ENCODE measurements around the gene HMOX2.

The HMOX2 gene, protein sequence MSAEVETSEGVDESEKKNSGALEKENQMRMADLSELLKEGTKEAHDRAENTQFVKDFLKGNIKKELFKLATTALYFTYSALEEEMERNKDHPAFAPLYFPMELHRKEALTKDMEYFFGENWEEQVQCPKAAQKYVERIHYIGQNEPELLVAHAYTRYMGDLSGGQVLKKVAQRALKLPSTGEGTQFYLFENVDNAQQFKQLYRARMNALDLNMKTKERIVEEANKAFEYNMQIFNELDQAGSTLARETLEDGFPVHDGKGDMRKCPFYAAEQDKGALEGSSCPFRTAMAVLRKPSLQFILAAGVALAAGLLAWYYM

DNA sequence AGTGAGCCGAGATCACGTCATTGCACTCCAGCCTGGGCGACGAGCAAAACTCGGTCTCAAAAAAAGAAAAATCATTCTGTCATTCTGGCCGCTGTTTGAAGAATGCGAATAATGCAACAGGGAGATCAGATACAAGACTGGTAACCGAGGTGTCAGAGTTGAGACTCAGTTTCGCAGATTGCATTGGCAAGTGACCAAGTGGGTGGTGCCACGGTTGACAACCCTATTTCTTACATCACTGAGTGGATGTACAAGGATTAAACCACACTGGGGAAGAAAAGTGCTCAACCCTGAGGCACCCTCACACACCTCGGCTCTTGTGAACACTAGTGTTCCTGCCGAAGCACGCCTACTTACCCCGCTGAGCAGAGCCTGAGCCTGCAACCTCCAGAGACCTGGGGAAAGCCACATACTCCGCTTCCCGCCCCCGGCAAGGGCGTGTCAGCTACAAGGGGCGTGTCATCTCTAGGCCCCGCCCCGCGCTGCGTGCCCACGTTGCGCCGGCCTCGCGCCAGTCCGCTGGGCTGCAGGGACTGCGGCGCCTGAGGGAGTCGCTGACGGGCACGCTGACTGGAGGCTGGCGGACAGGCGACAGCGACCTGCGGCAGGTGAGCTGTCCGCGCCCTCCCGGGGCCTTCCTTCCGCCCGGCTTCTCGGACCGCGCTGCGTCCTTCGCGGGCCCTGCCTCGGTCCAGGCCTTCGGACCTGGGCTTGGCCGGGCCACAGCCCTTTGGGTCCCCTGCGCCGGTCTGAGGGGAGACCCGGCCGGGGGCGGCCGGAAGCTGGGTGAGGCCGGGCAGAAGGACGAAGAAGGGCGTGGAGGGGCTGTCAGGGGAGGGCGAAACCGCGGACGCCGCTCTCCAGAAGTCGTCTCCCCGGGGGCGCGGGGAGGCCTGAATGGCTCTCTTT lies at the start of gene HMOX2:
TSS of gene HMOX2 (plus strand) at position 519 of the 909 bp plus-strand sequence. CDS start 29,127 bp downstream, outside the sequence.
- DNase-seq, result peak; percentile 33

DNA sequence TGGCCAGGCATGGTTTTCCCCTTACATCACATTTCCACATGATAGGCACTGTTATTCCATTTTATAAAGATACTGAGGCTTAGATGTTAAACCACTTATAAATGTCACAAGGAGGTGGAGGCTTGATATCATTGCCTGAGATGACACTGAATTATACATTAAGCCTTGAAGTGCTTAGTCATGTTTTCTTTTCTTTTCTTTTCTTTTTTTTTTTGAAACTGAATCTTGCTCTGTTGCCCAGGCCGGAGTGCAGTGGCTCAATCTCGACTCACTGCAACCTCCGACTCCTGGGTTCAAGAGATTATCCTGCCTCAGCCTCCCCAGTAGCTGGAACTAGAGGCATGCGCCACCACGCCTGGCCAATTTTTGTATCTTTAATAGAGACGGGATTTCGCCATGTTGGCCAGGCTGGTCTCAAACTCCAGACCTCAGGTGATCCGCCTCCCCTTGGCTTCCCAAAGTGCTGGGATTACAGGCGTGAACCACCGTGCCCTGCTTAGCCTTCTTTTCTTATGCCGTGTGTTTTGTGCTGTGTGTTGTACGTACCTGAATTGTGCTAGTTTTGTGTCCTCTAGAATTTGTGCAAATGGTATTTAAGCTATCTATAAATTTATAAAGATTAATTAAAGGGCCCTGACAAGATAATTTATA lies 49.4 kb upstream of the HMOX2 start:
- DNase-seq, result no peak

DNA sequence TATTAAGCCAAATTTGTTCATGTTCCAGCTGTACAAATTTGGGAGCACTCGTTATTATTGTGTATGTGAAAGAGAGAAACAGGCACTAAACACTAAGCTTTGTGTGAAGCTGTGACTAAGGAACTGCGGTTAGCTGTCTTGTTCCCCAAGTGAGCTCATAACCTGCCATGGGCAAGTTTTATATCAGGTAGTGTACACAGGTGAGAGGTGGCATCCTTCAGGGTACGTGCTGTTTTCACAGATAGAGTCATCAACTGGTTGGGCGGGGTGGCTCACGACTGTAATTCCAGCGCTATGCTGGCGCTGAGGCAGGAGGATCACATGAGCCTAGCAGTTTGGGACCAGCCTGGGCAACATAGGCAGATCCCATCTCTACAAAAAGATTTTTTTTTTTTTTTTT lies 47.7 kb upstream of the HMOX2 start:
- no peak for DNase-seq

DNA sequence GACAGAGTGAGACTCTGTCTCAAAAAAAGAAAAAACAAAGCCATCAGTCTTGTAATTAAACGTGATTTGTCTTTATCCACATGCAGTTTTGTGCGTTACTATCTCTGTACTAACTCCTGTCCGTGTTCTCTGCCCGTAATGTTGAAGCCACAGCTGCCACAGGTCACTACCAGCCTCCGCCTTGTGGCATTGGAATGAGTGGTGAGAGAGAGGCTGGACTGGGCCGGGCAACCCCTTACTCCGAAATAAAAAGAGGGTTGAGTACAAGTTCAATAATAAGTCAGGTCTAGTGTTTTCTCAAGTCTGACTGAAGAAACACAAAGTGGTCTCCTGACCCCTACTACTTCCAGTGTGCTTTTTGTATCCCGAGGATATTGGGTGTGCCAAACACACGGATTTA lies 45.2 kb upstream of the HMOX2 start:
- no peak for DNase-seq

DNA sequence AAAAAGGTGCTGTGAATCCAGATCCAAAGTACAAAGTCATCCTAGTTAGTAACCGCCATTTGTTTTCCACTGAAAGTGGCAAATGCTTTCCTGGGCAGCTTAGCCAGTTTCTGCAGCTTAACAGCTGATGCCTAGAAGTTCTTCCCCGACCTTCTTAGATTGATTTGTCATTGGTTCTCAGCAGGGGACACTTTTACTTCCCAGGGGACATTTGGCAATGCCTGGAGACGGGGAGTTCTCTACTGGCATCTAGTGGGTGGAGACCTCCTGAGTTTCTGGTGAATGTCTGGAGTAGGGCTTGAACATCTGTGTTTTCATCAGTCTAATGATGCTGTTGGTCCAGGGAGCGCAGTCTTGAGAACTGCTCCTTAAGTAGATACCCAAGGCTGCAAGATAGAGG lies 43.0 kb upstream of the HMOX2 start:
- no peak for DNase-seq

DNA sequence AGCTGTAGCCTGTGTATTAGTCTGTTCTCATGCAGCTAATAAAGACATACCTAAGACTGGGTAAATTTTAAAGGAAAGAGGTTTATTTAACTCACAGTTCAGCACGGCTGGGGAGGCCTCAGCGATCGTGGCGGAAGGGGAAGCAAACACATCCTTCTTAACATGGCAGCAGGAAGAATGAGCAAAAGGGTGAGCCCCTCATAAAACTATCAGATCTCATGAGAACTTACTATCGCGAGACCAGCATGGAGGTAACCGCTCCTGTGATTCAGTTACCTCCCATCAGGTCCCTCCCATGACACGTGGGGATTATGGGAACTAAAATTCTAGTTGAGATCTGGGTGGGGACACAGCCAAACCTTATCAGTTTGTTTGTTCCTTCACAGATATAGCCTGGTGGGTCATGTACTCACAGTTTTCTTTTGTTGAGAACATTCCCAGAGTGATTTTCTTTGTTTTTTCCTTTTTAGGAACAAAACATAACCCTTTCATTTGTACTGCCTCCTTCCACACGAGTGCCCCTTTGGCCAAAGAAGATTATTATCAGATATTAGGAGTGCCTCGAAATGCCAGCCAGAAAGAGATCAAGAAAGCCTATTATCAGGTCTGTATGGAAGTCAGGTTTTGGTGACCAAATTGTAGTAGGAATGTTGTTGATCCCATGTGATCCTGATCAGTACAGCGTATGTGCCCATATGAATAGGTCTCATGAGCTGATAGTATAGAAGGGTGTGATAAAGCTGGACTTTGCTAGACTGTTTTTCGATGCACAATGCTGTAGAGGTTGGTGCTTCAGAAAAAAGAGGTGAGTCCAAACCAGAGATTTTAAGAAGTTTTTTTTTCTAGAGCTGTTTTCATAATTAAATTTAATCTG lies 42.0 kb upstream of the HMOX2 start:
- no peak for DNase-seq

DNA sequence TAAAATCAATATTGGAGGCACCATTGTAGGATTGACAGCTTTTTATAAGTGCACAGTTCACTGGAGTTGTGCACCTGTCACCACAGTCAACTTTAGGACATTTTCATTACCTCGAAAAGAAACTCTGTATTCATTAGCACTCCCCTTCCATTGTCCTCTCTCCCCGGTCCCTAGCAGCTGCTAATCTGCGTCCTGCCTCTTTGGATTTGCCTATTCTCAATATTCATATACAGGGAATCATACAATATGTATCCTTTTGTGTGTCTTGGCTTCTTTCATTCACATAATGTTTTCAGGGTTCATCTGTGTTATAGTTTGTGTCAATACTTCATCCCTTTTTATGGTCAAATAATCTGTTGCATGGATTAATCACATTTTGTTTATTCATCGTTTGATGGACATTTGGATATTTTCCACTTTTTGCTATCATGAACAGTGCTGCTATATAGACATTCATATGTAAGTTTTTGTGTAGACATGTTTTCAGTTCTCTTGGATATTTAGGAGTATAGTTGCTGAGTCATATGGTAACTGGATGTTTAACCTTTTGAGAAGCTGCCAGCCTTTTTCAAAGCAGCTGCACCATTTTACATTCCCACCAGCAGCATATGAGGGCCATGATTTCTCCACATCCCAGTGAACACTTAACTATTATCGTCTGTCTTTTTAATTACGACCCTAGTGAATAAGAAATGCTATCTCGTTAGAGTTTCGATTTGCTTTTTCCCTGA lies 40.7 kb upstream of the HMOX2 start:
- DNase-seq, result no peak

DNA sequence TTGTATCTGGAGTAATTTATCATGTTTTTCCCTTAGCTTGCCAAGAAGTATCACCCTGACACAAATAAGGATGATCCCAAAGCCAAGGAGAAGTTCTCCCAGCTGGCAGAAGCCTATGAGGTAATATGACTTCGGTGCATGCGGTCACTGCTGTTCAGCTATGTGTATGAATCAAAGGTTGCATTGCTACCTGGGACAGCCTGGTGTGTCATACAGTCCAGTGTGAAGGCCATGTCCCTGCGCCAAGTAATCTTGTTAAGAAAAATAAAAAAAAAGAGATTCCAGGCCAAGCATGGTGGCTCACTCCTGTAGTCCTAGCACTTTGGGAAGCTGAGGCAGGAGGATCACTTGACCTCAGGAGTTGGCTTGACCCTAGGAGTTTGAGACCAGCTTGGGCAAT lies 38.8 kb upstream of the HMOX2 start:
- no peak for DNase-seq

DNA sequence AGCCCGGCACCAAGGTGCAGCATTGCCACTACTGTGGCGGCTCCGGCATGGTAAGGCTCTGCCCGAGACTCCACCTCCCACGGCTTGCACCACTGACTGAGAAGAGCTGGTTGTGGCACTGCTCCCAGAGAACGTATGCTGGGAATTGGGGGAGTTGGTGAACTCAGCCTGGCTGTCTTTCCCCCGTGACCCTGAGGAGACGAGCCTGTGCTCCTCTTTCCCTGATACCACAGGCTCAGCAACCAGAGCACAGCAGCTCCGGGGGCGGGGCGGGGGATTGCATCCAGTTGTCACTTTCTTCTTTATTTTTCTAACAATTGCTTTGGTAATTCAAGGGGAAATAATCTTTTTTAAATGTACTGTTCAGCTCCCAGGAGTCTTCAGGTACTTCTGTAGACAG lies 33.8 kb upstream of the HMOX2 start:
- DNase-seq, result no peak

DNA sequence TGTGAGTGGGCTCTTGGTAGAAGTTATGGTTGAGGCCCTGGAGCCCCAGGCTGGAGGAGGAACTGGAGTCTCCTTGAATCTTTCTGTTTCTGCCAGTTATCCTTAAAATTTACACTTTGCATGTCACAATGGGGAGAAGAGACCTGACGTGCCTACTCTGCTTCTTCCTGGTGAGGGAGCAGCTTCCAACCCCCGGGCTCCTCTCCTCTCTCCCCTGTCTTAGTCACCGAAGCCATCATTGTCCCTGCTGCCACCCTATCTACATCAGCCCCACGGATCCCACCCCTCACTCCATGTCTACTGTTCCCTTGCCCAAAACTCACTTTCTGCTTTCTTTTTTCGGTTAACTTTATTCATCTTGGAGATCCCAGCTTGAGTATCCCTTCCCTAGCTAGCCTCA lies 32.9 kb upstream of the HMOX2 start:
- DNase-seq, result no peak

DNA sequence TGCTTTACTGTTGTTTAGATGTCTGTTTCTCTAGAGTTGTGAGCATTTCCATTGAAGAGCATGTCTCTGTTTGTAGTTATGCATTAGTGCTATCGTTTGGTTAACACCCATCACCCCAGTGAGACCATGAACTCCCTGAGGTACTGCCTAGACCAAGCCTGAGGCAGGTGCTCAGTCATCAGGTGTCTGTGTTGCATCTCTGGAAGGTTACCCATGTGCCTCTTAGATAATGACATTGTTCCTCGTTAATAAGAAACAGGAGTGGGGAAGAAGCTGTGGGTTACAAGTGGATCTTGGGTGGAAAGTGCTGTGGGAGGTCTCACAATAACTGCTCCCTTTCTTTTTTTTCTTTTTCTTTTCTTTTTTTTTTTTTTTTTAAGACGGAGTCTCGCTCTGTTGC lies 32.2 kb upstream of the HMOX2 start:
- DNase-seq, result no peak

DNA sequence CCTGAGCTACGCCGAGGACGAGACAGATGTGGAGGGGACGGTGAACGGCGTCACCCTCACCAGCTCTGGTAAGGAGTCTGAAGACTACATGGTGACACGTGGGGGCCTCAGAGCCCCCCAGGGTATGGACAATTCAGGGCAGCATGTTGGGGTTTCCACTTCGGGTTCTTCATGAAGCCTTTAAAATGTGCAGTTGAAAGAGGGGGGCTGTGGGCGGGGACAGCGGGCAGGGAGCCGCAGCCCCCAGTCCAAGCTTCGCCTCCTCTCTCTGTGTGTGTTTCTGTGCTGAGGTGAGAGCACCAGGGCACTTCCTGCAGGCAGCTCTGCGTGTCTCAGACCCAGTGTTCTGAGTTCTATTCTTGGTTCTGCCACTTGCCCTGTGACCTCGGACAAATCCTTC lies 25.8 kb upstream of the HMOX2 start:
- DNase-seq, result no peak

DNA sequence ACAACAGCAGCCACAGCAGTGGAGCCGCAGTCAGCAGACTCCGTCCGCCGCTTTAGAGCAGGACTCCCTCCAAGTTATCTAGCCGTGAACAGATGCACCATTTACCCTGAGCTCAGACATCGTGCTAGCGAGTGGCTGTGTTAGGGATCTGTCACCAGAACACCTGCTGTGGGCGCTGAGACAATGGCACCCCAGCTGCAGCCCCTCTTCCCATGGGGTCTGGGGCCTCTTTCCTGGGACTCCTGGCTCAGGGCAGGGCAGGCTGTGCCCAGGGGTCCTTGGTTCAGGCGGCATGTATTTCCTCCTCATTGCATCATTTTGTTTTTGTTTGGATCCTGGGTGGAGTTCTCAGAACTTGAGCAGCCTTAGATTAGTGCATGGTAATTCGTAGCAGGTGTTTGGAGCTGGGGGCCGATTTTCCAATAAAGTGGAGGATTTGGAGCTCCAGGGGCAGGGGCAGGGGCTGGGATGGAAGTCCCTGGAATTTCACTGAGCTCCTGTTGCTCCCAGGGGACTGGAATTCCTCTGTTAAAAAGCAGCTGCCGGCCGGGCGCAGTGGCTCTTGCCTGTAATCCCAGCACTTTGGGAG lies 25.2 kb upstream of the HMOX2 start:
- DNase-seq, result no peak

DNA sequence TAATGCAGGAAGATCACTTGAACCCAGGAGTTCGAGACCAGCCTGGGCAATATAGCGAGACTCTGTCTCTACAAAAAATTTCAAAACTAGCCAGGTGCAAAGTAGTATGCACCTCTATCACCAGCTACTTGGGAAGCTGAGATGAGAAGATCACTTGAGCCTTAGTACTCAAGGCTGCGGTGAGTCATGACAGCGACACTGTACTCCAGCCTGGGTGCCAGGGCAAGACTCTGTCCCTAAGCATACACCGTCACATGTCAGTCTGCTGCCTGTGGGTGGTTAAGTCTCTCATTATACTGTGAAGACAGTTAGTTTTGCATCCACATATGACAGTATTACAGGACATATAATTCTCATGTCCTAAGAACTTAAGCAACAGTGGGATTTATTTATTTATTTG lies 23.5 kb upstream of the HMOX2 start:
- no peak for DNase-seq

DNA sequence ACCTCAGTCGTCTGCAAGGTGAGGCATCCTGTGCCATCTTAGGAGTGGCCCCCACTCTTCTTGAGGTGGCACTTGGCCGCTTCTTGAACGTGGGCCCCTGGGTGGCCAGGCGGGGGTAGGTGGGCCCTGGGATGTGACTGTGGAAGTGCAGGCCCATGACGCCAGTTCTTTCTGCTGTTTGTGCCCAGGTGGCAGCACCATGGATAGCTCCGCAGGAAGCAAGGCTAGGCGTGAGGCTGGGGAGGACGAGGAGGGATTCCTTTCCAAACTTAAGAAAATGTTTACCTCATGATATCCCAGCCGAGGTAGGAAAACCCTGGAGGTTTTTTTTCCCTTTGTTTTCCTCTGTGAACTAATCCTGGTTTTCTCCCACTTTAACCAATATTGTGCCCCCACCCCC lies 21.6 kb upstream of the HMOX2 start:
- DNase-seq, result no peak

DNA sequence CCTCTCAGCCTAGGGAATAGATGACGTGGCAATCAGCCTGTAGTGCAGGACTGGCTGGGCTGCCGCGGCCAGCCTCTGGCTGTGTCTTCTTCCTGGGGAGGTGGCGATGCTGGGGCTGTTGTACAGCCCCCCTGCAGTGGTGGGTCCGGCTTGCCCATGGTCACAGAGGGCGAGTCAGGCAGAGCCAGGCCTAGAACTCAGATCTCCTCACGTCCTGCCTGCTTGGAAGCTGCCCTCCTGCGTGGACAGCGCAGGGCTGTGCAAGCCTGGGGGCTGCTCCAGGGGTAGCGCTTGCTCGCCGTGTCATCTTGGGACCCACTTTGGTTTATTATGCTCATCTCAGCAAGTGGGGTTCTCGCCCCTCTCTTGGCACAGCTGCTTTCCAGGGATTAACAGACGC lies 21.1 kb upstream of the HMOX2 start:
- DNase-seq, result no peak

DNA sequence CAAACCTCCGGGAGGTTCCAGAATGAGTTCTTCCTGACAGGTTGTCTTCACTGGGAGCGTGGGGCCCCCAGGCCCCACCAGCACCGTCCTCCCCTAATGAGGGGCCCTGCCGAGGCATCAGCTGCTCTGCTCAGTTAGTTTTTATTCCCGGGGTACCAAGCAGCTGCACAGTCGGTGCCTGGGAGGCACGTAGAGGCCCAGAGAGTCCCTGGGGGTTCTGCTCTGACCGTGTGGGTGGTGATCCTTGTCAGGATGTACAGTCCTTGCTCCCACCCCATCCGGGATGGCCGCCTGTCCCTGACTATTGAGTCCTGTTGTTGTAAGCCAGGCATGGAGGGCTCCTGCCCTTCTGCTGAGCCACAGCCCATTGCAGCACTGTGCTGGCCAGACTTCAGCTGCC lies 20.2 kb upstream of the HMOX2 start:
- DNase-seq, result no peak

DNA sequence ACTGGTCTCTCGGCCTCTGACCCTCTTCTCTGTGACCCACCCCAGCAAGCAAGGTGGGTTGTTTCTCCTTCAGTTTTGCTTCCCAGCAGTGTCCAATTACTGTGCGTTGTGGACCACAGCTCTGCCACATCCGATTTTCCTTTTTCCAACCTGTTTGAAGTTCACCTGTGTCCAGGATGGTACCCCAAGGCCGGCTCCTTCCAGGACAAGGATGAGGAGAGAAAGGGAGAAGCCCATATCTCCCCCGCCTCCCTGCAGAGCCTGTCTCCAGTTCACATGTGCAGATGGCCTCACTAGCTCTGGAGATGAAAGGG lies 15.3 kb upstream of the HMOX2 start:
- no peak for DNase-seq

DNA sequence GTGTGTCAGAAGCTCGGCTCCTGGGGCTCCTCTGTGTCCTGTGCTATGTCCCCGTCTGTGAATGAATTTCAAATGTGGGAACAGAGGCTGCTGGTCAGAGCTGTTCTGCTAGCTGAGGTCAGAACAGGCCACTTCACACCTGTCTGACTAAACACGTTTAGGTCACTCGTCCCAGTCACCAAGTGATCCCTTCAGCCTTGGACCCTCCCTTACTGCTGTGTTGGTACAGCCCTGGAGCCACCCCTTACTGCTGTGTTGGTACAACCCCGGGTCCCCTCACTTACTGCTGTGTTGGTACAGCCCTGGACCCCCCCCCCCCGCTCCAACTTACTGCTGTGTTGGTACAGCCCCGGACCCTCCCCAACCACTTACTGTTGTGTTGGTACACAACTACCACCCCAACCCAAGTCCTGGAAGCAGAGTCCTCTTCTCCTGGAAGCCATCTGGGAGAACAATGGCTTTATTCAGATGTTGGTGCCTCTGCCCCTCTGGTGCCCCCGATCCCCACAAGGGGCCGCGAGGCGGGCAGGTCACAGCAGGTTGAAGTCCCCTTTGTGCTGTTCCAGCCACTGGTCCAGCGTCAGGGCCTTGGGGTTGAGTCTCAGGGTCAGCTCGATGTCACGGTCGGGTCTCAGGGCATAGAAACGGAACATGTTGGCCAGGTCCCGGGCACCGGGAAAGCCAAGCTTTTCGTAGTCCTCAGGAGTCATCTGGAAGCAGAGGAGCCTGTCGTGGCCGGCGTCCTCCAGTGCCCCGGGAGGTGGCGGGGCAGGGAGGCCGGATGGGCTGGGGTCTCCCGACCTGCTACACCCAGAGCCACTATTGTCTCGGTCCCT lies 14.7 kb upstream of the HMOX2 start:
- DNase-seq, result no peak

DNA sequence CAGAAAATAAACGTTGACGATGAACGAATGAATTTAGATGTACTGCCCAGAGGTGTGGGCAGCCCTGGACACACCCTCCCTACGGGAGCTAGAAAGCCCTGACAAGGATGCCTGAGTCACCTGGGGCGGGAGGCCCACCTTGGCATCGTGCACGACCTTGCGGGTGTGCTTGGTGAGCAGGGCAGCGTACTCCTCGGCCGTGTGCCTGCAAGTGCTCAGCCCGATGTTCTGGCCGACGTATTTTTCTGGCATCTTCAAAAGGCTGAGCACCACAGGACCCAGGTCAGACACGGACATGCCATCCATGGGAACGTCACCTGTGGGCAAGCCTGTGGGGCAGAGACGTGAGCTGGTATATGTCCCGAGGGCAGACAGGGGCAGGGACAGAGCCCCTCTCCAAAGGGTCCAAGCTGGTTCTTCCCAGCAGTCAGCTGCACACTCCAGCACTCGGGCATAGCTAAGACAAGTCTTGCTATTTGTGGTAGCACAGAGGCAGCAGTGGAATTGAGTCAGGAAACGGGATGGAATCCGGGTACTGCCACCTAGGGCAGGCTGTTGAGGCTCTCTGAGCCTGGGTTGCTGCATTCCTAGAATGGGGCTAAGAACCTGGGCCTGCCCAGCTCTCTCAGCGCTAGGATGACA lies 12.6 kb upstream of the HMOX2 start:
- DNase-seq, result no peak

Data from NCI-H1048 (cell line).